Raji (cell line): ENCODE data around the gene IL16.
A peak's percentile ranks its signal among the peaks of the same experiment; 100 is the strongest.

Experiments
- POLR2A ChIP-seq: IDR thresholded peaks from 2 replicates; pipeline ENCODE4 v1.6.1; 2011; ENCODE audit warnings: low read depth, low read length, control low read depth; ENCODE audit not compliant: insufficient read depth

The IL16 gene

DNA sequence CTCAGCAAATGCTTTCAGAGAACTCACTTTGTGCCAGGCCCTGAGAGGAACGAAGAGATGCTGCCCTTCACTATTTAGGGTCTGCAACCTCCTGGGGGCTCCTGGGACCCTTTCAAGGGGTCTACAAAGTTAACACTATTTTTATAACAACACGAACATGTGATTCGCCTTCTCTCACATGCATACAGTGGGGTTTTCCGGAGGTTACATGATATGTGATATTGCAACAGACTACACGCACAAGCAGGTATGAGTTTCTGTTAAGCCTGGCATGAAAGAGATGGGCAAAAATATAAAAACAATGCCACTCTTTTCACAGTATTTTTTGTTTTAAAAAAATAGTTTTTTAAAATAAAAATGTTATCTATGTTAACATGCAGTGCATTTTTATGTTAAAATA, 117.0 kb downstream of the IL16 start:
- no peak for TF ChIP-seq POLR2A

DNA sequence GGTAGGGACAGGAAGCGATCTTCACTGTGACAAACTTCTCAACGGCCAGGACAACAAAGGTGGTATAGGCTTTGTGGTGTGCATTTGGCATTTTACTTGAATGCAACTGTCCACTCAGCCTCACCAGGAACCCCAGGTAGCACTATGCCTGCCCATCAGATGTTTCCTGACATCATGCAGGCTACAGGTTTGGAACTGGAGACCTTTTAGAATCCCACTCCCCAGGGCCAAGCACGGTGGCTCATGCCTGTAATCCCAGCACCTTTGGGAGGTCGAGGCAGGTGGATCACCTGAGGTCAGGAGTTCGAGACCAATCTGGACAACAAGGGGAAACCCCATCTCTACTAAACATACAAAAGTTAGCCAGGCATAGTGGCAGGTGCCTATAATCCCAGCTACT, 117.7 kb downstream of the IL16 start:
- TF ChIP-seq POLR2A, result no peak; the same call in 1 of the 2 replicates

- TF ChIP-seq POLR2A, result no peak
Measured at GRCh38 chr15:81315452-81316175, 118.9 kb downstream of the IL16 start.

- TF ChIP-seq POLR2A, result no peak
Measured at GRCh38 chr15:81316267-81316666, 119.6 kb downstream of the IL16 start.

- no peak for TF ChIP-seq POLR2A
Measured at GRCh38 chr15:81317642-81318017, 121.0 kb downstream of the IL16 start.

- TF ChIP-seq POLR2A, result no peak
Measured at GRCh38 chr15:81321667-81322066, 125.0 kb downstream of the IL16 start.

DNA sequence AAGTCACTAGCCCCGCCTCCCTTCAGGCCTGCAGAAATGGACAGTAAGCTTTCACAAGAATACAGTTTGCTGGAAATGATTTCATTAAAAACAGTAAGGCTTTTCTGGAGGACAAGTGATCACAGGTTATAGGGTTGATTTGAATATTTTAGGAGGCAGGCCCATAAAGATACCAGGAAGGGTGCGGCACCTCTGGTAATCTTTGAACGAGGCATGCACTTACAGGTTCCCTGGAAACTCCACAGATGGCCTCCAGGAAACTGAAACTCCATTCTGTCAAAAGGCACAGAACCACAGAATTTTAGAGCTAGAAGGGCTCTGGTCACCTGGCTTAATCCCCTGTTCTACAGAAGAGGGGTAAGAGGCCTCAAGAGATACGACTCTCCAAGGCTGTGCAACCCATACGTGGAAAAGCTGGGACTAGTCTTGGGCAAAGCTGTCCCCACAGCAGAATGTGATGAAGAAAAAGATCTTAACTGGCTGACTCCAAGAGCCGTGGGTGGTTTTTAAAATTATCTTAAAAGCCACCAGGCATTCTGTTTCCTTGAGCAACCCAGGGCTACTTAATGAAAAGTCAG, 126.1 kb downstream of the IL16 start:
- no peak for TF ChIP-seq POLR2A

GRCh38 chr15:81323559-81323943, 126.9 kb downstream of the IL16 start:
- TF ChIP-seq POLR2A, result no peak

DNA sequence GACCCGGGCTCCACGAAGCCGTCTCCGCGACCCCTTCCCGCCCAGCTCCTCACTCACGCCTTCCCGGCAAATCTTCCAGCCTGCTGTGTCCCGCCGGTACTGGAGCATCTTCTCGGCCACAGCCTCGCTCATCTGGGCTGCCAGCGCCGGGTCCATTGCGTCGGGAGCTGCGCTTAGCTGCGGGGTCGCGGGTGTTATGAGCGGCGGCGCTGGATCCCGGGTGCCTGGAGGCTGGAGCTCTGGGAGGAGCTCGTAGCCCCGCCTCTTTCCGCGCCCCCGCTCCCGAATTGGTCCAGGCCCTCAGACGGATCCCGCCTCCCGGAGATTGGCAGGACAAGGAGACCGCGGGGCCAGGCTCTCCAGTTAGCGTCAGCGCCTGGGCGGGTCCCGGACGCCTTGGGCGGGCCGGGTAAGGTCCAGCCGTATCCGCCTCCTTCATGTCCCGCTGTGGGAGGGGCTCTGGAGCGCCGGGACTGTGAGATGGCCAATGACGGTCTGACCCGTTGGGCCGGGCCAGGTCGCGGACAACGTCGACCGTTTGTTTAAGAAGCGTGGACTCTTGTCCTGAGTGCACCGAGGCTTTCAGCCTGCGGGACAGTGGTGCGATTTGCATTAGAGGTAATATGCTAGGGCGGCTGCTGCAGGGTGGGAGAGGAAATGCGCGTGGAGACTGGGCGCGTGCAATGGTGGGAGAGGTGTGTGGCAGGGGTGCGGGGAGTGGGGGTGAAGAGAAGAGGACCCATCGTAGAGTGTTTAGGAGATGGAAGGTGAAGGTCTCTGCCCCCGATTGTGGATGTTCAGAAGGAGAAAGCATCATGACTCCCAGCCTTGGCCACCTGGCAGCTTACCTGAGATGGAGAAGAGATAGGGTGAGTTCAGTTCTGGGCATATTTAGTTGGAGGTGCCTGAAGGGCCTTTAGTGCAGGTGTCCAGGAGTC, 127.5 kb downstream of the IL16 start, which contains the start of gene STARD5:
TSS of gene STARD5 (minus strand) at position 198 of the 938 bp plus-strand sequence. CDS start at position 156, 42 bp downstream.
- peak; percentile 66 for TF ChIP-seq POLR2A

GRCh38 chr15:81326466-81327212, 130.0 kb downstream of the IL16 start:
- no peak for TF ChIP-seq POLR2A

DNA sequence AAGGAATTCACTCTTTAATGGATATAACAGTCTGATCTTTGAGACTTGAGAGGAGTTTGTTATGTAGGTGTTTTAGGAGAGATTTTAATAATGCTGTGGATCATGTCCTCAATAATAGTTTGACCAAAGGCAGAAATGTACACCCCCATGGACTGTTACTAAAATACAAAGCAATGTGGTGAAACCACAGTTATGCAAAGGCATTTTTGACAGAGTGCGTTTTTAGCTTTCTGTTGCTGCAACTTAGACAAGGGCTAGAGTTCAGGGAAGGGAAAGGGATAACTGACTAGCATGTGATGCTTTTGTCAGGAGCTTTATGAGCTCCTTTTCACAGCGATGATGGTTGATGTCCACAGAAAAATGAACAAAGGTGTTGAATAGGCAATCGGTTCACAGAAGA, 130.8 kb downstream of the IL16 start:
- TF ChIP-seq POLR2A, result no peak

GRCh38 chr15:81329446-81329845, 132.8 kb downstream of the IL16 start:
- no peak for TF ChIP-seq POLR2A

GRCh38 chr15:81330366-81331090, 133.8 kb downstream of the IL16 start:
- TF ChIP-seq POLR2A, result no peak

GRCh38 chr15:81331600-81331999, 134.9 kb downstream of the IL16 start:
- no peak for TF ChIP-seq POLR2A

DNA sequence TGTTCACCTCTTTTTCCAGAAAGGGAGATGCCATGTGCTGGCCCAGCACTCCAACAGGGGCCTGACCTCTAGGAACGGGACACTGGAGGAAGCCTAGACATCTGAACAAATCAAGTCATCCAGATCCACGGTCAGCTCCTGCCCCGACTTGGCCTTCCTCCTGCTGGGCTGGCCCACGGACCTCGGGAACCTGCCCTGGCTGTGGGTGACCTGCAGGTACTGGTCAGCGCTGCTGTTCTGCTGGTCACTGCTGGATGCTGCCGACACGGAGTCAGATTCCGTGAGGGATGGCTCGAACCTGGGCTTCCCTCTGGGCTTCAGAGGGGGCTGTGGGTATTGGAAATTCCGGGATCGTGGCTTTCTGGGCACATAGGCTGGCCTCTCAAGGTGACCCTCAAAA, 135.6 kb downstream of the IL16 start:
- TF ChIP-seq POLR2A, result no peak

- TF ChIP-seq POLR2A, result no peak
Measured at GRCh38 chr15:81333363-81333762, 136.7 kb downstream of the IL16 start.
